Stimulated activated CD8-positive, alpha-beta memory T cell treated with anti-CD3 and anti-CD28 coated beads, Interleukin-2, amount 100 ng/mL, for 1 hour (primary cell): ENCODE results near the gene ZBED1.
"Not testable (repeated sequence)": the region's sequence is repeated elsewhere in the genome, so short reads cannot be mapped to it uniquely, and the experiment has no call there.

Source experiments
- DNase-seq, 2 donors: peaks; one replicate each; pipeline ENCODE4 v3.0.0-alpha.2; 2020; ENCODE audit warnings: low read depth in 2 of 2

ZBED1 gene

GRCh38 chrX:2474963-2475726, 25.6 kb downstream of the ZBED1 start:
- DNase-seq = no peak

GRCh38 chrX:2474280-2474962, 26.4 kb downstream of the ZBED1 start:
- DNase-seq = no peak

GRCh38 chrX:2473064-2473463, 27.7 kb downstream of the ZBED1 start:
- DNase-seq = not testable (repeated sequence)

- no peak for DNase-seq
Measured at GRCh38 chrX:2471641-2472040, 29.1 kb downstream of the ZBED1 start.

GRCh38 chrX:2471126-2471525, 29.6 kb downstream of the ZBED1 start:
- DNase-seq = not testable (repeated sequence)

- not testable (repeated sequence) for DNase-seq
Measured at GRCh38 chrX:2469852-2470251, 30.9 kb downstream of the ZBED1 start.

- DNase-seq = no peak
Measured at GRCh38 chrX:2469196-2469685, 31.5 kb downstream of the ZBED1 start.

- no peak for DNase-seq
Measured at GRCh38 chrX:2468261-2469195, 32.2 kb downstream of the ZBED1 start.

GRCh38 chrX:2466876-2467656, 33.7 kb downstream of the ZBED1 start:
- DNase-seq = no peak

GRCh38 chrX:2464677-2465166, 36.1 kb downstream of the ZBED1 start:
- DNase-seq = no peak

GRCh38 chrX:2463973-2464676, 36.7 kb downstream of the ZBED1 start:
- DNase-seq = no peak

- not testable (repeated sequence) for DNase-seq
Measured at GRCh38 chrX:2463481-2463880, 37.3 kb downstream of the ZBED1 start.

GRCh38 chrX:2462780-2463179, 38.0 kb downstream of the ZBED1 start:
- no peak for DNase-seq

GRCh38 chrX:2462074-2462473, 38.7 kb downstream of the ZBED1 start:
- DNase-seq = no peak

- DNase-seq = no peak
Measured at GRCh38 chrX:2461711-2462016, 39.1 kb downstream of the ZBED1 start.

- not testable (repeated sequence) for DNase-seq
Measured at GRCh38 chrX:2460821-2461710, 39.7 kb downstream of the ZBED1 start.

GRCh38 chrX:2460048-2460447, 40.7 kb downstream of the ZBED1 start:
- DNase-seq = not testable (repeated sequence)

GRCh38 chrX:2458309-2458708, 42.5 kb downstream of the ZBED1 start:
- DNase-seq = no peak

GRCh38 chrX:2457289-2458133, 43.3 kb downstream of the ZBED1 start:
- DNase-seq = no peak
